ENCODE measurements around the gene IRAK2.
A peak's percentile ranks its signal among the peaks of the same experiment; 100 is the strongest.

The IRAK2 gene

DNA sequence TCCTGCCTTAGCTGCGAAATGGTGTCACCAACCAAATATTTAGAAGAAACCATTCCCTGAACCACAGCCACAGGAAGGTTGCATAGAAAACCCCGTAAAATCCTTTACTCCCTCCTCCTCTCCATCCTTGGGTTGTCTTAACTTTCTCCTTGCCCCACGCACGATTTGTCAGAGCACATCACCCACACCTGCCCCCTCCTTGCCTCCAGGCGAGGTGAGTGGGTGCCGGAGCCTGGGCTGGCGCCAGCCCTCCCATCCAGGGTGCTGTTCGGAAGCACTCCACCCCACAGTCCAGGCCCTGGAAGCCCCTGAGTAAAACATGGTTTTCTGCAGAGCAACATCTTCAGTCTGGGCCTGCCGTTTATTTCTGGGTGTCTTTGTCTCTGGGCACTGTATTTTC lies 124.4 kb downstream of the IRAK2 start:
- no peak for DNase-seq (ENCODE audit: low read depth)
- no peak overlapping the region for H3K4me3 ChIP-seq (ENCODE audit: low read depth, low read length)
- TF ChIP-seq, protein P1, sequence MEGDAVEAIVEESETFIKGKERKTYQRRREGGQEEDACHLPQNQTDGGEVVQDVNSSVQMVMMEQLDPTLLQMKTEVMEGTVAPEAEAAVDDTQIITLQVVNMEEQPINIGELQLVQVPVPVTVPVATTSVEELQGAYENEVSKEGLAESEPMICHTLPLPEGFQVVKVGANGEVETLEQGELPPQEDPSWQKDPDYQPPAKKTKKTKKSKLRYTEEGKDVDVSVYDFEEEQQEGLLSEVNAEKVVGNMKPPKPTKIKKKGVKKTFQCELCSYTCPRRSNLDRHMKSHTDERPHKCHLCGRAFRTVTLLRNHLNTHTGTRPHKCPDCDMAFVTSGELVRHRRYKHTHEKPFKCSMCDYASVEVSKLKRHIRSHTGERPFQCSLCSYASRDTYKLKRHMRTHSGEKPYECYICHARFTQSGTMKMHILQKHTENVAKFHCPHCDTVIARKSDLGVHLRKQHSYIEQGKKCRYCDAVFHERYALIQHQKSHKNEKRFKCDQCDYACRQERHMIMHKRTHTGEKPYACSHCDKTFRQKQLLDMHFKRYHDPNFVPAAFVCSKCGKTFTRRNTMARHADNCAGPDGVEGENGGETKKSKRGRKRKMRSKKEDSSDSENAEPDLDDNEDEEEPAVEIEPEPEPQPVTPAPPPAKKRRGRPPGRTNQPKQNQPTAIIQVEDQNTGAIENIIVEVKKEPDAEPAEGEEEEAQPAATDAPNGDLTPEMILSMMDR (conservative IDR thresholded peaks at IDR 0.05; ENCODE audit: low read depth, low read length): no peak

DNA sequence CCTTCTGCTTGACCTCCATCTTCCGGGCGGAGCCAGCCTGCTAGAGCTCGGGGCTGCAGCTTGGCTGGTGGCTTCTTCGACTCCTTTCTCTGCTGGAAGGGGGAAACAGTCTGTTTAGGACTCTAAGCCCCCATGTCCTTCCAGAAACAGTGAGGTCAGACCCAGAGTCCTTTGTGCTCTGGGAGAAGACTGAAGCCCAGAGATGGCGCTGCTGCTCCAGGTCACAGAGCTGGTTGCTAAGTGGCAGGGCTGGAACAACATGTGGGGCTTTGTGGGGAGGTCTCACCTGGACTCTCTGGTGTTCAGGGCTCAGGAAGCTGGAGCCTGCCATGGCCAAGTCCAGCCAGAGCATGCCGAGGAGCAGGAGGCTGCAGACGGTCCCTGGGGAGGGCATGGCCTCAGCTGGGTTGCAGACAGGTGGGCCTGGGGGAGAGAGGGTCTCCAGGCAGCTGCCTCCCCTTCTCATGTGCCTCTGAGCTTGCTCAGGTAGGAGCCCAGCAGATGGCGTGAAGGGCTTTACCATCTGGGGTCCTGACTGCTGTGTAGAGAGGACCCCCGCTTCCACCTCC lies 125.2 kb downstream of the IRAK2 start:
- no peak for DNase-seq (ENCODE audit: low read depth)
- TF ChIP-seq, protein P1 (conservative IDR thresholded peaks at IDR 0.05; ENCODE audit: low read depth, low read length): no peak
- no peak overlapping the region for H3K4me3 ChIP-seq (ENCODE audit: low read depth, low read length)

DNA sequence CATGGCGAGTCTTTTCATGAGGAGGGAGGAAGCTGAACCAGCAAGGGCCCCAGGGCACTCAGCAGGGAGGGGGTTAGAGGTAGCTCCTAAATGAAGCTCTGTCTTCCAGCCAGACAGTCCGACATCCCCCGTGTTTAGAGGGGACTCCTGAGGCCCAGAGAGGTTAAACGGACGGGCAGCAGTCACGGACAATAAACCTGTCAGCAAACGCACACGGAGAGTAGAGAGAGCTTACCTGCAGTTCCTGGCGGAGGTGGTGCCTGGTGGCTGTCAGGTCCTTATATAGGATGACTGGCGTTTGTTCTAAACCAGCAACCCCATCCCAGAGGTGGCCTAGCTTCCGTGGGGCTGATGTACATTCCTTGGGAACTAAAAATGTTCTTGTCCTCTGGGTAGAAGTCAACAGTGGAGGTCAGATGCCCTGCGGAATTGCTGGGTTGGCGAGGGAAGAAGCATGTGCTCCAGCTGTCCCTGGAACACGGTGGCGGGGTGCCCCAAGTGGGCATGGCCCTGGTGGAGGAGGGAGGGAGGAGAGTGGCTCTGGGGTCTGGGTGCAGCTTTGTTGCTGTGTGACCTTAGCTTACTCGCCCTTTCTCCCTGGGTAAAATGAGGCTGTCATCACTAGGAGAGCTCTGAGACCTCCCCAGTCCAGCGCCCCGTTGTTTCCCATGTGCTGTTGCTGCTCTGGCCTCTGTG lies 125.9 kb downstream of the IRAK2 start:
- H3K4me3 ChIP-seq (ENCODE audit: low read depth, low read length): no peak overlapping the region
- DNase-seq (ENCODE audit: low read depth): no peak
- TF ChIP-seq, protein P1 (conservative IDR thresholded peaks at IDR 0.05; ENCODE audit: low read depth, low read length): no peak

DNA sequence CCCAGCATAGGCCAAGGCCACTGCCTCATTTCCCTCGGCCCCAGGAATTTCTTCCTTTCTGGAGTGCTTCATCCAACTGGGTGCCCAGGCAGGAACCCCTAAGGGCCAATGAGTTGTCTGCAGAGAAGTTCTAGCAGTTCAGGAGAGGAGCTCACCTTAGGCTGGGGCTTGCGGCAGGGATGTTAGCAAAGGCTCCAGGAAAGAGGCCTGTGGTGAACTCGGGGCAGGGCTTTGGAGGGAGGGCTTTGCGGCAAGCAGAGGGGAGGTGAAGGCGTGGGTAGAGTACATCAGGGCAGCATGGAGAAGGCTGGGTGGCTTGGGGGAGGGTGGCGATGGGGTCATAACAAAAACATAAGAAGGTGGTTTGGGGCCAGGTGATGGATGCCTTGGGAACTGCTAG lies 126.9 kb downstream of the IRAK2 start:
- TF ChIP-seq, protein P1 (conservative IDR thresholded peaks at IDR 0.05; ENCODE audit: low read depth, low read length): no peak
- DNase-seq (ENCODE audit: low read depth): no peak
- H3K4me3 ChIP-seq (ENCODE audit: low read depth, low read length): no peak overlapping the region

DNA sequence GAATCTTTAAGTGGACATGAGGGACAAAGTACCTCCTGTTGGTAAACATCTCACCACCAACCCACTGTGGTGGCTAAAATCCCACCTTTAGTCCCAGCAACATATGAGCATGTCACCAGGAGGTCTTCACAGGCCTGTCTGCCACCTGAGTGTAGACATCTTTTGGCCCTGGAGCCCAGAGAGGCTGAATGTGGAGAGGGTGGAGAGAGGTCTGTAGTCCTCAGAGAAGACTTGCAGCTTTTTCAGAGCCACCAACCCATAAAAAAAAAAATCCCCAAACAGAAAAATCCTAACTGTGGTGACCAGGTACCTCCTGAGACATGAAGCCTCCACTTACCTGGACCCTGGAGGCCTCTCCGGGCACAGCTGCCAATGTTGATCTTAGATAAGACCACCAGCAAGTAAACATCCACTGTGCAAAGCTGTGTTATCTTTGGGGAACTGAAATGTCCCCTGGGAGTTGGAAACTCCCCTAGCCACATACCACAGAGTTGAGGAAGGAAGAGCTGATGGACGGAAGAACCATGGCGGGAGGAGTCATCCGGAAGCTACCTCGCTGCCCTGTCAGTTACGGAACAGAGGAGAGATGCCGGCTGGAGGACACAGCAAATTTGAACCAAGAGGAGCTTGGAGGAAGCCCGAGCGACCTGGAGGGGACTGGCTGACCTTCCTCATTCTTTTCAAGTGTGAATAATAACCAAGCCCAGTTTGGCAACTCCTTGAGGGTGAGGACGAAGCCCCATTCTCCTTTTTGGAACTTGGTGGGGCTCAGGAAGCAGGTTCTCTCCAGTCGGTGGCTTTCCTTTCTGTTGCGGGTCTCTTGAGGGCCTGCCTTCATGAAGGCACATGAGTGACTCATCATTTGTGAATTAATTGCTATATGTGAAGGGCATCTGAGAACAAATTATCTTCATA lies 128.0 kb downstream of the IRAK2 start, which contains the start of gene GHRL:
GHRL (minus strand) TSS at position 443 of the 915 bp plus-strand sequence. CDS start 2,767 bp downstream, outside the sequence.
- TF ChIP-seq, protein P1 (conservative IDR thresholded peaks at IDR 0.05; ENCODE audit: low read depth, low read length): no peak
- peak; percentile 68 for DNase-seq (ENCODE audit: low read depth)
- H3K4me3 ChIP-seq (ENCODE audit: low read depth, low read length): no peak within 1 kb of the TSS
